Stimulated activated CD4-positive, alpha-beta T cell treated with anti-CD3 and anti-CD28 coated beads, Interleukin-1b, Interleukin-23, amount 100 ng/mL, for 1 hour (primary cell): ENCODE results near the gene TCIRG1.

Experiments
- DNase-seq, 2 donors: peaks; one replicate each; pipeline ENCODE4 v3.0.0-alpha.2; 2020; ENCODE audit warnings: low read depth in 2 of 2

The TCIRG1 gene

GRCh38 chr11:68004551-68005335 lies 34.1 kb upstream of the TCIRG1 start:
- DNase-seq, result no peak

DNA sequence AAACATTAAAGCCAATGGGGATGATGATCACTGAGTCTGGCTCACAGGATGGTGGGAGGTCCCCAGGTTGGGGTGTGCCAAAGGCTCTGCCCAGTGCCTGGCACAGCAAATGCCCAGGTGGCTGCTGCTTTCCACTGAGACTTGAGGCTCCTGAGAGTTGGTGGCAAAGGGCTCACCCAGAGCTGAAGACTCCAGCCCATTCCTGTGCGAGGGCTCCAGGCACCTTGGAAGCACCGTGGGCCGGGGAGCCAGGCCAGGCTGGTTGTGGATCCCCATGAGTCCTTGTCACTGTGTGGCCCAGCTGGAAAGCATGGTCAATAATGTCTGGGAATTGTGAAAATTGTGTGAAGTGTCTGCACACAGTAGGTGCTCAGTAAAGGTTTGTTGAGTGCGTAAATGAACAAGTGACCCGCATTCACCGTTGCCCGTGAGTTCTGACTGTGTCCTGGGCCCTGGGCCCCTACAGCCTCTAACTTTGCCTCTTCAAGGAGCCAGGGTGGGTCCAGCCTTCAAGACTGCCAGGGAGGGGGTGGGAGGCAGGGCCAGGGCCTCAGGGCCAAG lies 32.1 kb upstream of the TCIRG1 start:
- DNase-seq, result no peak

DNA sequence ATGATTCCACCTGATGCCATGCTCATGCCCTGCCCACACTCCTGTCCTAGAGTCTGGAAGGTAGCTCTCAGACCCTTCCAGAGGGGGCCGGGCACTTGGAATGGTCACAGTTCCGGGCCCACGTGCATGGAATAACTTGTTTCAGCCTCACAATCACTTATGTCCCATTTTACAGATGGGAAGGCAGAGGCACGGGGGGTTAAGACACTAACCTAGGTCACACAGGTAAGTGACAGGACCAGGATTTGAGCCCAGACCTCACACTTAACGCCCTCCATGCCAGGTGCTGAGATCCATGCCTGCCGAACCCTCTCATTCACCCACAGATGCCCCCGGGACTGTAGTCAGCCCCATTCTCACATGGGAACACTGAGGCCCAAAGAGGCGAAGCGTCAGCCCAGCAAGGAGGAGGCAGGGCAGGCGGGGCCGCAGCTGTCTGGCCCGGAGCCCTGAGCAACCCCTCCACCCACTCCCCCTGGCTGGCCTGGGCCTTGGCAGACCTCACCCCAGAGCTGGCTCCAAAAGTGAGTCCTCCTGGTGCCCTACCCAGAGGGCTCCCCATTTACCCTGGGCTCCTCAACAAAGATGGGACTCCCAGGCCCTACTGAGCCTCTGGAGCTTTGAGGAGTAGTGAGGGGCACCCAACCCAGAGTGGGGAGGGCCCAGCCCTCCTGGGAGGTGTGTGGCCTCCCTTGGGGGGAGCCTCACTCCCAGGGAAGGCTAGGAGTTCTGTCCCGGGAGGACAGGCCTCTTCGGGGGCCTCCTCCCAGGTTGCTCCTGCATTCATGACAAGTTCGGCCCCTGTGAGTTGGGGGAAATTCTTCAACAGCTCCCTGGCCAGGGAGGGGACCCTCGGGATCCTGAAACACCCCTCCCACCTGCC lies 31.1 kb upstream of the TCIRG1 start:
- DNase-seq, result no peak

- no peak for DNase-seq
Observed at GRCh38 chr11:68008381-68009337, 30.2 kb upstream of the TCIRG1 start.

- DNase-seq, result no peak
Observed at GRCh38 chr11:68009391-68010089, 29.3 kb upstream of the TCIRG1 start.

- no peak for DNase-seq
Observed at GRCh38 chr11:68010090-68011041, 28.5 kb upstream of the TCIRG1 start, which contains the start of gene ALDH3B1. TSS of gene ALDH3B1 (plus strand) at chr11:68010327. CDS start at chr11:68015298, 4,971 bp downstream.

DNA sequence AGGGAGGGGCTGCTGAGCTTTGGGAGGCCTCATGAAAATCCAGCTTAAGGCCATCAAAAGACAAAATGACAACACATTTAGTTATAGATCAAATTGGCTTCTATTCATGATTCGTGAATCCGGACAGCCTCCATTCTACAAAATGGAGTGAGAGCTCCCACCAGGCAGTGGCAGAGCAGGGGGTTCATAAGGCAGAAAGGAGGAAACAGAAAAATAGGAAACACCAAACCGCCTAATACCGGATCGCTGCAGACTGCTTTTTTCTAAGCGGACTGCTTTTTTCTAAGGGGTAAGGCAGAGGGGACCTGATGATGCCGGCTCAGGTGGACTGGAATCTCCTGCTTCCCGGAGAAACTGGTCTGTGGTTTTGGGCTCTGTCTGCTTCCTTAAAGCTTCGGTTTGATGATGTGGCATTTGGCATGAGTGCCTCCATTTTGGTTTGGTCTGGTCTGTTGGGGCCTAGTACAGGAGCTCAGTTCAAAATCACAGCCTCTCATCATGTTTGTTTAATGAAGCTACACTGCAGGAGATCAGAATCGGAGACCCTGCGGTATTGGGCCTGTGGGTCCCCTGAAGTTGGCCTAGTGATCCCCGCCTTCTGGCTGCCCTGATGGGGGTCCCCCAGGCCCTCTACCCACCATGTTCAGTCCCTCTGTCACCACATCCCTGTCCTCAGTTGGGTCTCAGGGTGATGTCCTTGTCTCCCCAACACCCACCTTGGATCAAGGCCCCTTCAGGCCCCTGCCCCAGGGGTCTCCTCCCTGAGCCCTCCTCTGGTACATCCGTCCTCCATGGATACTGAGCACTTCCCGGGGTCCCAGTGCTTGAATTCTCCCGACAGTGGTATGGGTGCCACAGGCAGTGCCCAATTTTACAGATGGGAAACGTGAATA lies 27.5 kb upstream of the TCIRG1 start:
- no peak for DNase-seq

DNA sequence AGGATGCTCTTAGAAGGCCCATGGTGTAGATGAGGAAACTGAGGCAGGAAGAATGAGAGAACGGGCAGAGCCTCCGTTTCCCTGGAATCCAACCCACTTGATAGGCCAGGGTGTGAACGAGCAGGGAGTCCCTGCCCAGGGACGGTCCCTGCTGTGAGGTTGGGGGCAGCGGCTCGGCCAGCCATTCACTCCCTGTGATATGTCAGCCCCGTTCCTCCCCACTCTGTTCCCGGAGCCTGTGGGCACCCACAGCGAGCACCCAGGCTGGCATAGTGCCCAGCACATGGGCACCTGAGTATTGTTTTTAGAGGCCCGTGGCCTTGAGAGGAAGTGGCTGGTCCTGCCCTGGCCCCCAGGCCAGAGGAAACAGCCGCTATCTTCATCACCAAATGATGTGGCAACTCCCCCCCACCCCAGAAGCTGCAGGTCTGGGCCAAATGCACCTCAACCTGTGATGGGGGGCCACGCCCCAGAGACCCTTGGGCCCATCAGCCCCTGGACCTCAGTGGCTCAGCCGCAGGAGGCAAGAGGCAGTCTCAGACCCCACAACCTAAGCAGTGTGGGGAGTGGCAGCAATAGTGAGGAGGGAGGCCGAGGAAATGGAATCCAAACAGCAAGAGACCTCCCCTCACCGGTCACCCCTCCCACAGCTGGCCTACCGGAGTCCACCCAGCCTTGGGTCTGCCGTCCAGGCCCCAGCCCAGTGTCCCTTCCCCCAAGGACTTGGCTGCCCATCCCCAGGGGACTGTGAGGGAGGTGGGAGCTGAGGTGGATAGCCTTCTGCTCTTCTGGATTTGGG lies 26.6 kb upstream of the TCIRG1 start:
- DNase-seq, result no peak

GRCh38 chr11:68012843-68013610 lies 25.8 kb upstream of the TCIRG1 start:
- DNase-seq, result no peak

GRCh38 chr11:68013611-68014156 lies 25.1 kb upstream of the TCIRG1 start:
- DNase-seq, result no peak

- DNase-seq, result no peak
Observed at GRCh38 chr11:68014157-68014946, 24.5 kb upstream of the TCIRG1 start.

- DNase-seq, result no peak
Observed at GRCh38 chr11:68014947-68015447, 23.8 kb upstream of the TCIRG1 start.

- no peak for DNase-seq
Observed at GRCh38 chr11:68015467-68015866, 23.4 kb upstream of the TCIRG1 start.

DNA sequence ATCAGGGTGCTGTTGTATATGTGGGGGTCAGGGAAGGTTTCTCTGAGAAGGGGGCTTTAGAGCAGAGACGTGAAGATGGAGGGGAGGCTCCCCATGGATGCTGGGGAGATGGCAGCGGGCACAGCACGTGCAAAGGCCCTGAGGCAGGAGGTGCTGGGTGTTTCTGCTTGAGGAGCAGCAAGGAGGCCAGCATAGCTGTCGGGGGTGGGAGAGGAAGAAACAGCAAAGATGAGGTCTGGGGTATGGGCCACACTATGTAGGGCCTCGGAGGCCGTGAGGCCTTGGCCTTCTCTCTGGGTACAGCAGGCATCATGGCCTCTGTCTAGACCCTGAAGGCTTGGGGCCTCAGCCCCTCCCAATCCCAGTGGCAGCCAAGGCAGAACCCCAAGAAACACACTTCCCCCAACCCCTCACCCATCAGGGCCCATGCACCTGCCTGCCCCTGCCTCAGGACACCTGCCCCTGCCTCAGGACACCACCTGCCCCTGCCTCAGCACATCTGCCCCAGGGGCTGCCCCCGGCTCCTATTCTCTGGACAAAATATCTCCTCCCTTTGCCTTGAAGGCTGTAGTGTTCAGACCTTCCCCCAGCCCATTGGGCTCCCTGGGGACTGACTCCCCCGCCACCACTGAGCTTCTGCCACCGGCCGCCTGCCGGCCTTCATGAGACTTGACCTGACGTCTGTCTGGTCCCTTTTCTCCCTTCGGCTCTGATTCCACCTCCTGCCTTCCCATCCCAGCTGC lies 22.5 kb upstream of the TCIRG1 start:
- no peak for DNase-seq
